Stimulated activated CD8-positive, alpha-beta memory T cell treated with anti-CD3 and anti-CD28 coated beads, Interleukin-4, amount 100 ng/mL, for 24 hours (primary cell): ENCODE measurements around the gene LIPG.

ENCODE experiments used
- DNase-seq: peaks from one replicate; pipeline ENCODE4 v3.0.0-alpha.2; 2020; ENCODE audit warnings: low read depth

LIPG gene

GRCh38 chr18:49612515-49613033 lies 50.7 kb downstream of the LIPG start:
- DNase-seq, result no peak

- no peak for DNase-seq
These were observed 51.3 kb downstream of the LIPG start for GRCh38 chr18:49613141-49613640.

DNA sequence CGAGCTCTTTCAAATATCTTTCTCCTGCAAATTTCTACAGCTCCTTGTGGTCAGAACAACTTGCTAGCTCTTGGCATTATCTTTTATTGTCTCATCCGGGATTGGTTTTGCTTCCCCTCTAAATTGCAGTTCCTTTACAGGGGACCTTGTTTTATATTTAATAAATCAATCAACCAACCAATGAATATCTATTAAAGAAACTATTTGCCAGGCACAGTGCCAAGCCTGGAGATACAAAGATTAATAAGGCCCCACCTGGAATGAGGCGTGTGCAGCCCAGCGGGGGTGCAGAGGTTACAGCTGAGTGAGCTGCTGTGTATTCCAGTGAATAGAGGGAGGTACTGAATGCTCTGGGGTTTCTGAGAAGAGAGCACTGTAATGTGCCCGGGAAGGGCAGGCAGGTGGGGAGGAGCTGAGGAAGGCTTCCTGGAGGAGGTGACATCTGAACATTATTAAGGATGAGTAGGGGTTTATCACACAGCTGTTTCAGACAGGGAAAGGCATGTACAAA lies 51.8 kb downstream of the LIPG start:
- DNase-seq, result no peak

GRCh38 chr18:49616618-49617328 lies 54.9 kb downstream of the LIPG start:
- no peak for DNase-seq

DNA sequence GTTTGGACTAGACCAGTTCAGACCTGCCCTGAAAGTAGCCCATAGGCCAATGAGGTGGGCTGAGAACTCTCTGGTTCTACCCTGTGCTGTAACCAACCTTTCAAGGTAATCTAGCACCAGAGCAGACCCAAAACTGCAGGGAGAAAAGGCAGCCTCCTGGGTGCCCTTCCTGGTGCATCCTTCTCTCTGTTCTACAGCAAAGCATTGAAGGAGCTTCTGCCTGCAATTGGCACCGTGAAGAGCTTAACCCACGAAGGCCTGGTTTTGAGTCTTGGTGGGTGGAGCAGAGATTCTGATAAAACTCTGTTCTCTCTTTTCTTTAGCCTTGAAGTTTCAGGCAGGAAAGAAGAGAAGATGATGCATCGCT lies 55.5 kb downstream of the LIPG start:
- DNase-seq, result no peak

GRCh38 chr18:49617865-49618264 lies 56.0 kb downstream of the LIPG start:
- no peak for DNase-seq

- no peak for DNase-seq
These were observed 57.2 kb downstream of the LIPG start for GRCh38 chr18:49618742-49619681.

- no peak for DNase-seq
These were observed 57.9 kb downstream of the LIPG start for GRCh38 chr18:49619801-49620200.

GRCh38 chr18:49621301-49621700 lies 59.4 kb downstream of the LIPG start:
- no peak for DNase-seq

GRCh38 chr18:49621717-49622351 lies 60.0 kb downstream of the LIPG start:
- DNase-seq, result no peak

DNA sequence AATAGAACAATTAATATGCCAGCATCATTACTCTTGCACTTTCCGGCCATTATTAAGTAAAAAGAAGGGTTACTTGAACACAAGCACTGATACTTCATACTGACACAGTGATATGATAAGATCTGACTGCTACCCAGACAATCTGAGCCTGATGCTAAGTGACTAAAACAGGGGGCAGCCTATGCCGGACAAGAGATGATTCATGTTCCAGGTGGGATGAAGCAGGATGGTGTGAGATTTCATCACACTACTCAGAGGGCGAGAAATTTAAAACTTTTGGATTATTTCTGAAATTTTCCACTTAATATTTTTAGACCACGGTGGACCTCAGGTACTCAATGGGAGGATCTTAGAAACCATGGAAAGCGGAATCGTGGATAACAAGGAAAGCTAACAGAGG lies 61.7 kb downstream of the LIPG start:
- DNase-seq, result no peak

- no peak for DNase-seq
These were observed 63.3 kb downstream of the LIPG start for GRCh38 chr18:49625021-49625691.

- DNase-seq, result no peak
These were observed 65.1 kb downstream of the LIPG start for GRCh38 chr18:49626842-49627467.

DNA sequence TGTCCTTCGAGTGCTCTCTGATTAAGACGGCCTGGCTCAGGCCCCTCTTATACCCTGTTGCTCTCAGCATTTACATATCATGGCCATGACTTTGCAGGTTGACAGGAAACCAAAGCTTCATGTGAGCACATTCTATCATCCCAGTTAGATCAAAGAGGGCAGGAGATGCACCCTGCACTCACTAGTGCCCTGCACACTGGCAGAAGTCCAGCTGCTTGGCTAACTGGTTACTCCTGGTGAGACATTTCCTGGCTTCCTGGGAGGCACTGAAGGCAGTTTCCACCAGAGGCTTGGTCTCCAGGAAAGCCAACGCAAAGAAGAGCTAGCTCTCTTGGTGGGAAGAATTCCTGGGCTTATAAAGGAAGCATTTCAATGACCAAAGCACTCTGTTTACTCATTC lies 66.3 kb downstream of the LIPG start:
- no peak for DNase-seq

- no peak for DNase-seq
These were observed 67.3 kb downstream of the LIPG start for GRCh38 chr18:49628881-49629795.

DNA sequence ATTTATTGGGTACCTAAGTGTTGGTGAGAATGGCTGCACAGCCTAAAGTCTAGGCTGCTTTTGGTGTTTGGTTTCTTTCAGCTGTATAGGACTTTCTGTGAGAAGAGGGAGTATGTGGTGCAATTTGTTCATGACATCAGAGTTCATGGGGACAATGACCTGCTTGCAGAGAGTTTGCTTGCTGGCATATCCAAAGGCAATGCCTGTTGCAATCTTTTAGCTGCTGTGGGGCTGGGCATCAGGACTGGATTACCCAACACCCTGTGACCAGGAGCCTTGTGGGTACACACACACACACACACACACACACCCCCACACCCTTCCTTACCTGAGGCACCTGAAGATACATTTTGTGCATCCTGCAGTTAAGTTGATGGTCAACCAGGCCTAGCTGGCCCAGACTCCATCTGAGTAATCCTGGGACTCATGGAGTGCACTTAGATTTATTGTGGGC lies 68.4 kb downstream of the LIPG start:
- DNase-seq, result no peak

GRCh38 chr18:49631146-49631866 lies 69.4 kb downstream of the LIPG start:
- DNase-seq, result no peak

- DNase-seq, result no peak
These were observed 70.7 kb downstream of the LIPG start for GRCh38 chr18:49632588-49632987.

- no peak for DNase-seq
These were observed 76.4 kb downstream of the LIPG start for GRCh38 chr18:49638209-49638785.
